Measurements from ENCODE around the gene SOX13.

DNA sequence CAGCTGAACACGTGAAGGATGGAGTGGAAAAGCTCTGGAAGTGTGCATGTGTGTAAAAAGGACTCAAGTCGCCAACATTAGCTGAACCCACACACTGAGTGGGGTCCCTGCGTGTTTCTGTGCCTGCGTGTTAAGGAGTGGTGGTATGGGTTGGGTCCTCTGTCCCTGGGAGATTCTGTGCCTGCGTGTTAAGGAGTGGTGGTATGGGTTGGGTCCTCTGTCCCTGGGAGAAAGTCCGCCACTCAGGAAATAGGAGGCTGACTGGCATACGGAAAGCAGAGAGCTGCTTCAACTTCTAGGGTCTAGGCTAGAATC, 7.0 kb upstream of the SOX13 start:
- TF ChIP-seq, protein P1, sequence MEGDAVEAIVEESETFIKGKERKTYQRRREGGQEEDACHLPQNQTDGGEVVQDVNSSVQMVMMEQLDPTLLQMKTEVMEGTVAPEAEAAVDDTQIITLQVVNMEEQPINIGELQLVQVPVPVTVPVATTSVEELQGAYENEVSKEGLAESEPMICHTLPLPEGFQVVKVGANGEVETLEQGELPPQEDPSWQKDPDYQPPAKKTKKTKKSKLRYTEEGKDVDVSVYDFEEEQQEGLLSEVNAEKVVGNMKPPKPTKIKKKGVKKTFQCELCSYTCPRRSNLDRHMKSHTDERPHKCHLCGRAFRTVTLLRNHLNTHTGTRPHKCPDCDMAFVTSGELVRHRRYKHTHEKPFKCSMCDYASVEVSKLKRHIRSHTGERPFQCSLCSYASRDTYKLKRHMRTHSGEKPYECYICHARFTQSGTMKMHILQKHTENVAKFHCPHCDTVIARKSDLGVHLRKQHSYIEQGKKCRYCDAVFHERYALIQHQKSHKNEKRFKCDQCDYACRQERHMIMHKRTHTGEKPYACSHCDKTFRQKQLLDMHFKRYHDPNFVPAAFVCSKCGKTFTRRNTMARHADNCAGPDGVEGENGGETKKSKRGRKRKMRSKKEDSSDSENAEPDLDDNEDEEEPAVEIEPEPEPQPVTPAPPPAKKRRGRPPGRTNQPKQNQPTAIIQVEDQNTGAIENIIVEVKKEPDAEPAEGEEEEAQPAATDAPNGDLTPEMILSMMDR (IDR thresholded peaks at IDR 0.05; ENCODE audit: low read depth, low read length, poor library complexity, severe bottlenecking): no peak
- TF ChIP-seq EZH2phosphoT487 (IDR thresholded peaks at IDR 0.05; ENCODE audit: borderline replicate concordance, low read length): no peak

Data from DOHH2 (cell line).